ENCODE measurements around the gene FAM120A.

DNA sequence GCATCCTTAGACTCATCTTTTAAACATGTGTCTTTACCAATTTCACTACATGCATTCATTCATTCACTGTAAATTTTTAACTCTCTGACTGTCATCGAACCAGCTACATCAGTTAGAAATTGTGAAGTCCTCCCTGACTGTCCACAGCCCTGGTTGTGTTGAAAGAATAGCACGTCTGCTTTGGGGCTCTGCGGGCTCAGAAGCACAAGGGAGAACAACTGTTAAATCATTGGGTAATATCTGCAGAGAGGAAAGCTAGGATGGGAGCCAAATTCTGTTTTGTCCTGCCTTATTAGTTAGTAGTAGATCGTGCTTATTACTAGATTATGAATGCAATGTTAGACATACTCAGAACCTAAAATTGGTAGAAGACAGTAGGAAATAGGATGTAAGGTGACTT, 28.2 kb downstream of the FAM120A start:
- TF ChIP-seq, protein P1, sequence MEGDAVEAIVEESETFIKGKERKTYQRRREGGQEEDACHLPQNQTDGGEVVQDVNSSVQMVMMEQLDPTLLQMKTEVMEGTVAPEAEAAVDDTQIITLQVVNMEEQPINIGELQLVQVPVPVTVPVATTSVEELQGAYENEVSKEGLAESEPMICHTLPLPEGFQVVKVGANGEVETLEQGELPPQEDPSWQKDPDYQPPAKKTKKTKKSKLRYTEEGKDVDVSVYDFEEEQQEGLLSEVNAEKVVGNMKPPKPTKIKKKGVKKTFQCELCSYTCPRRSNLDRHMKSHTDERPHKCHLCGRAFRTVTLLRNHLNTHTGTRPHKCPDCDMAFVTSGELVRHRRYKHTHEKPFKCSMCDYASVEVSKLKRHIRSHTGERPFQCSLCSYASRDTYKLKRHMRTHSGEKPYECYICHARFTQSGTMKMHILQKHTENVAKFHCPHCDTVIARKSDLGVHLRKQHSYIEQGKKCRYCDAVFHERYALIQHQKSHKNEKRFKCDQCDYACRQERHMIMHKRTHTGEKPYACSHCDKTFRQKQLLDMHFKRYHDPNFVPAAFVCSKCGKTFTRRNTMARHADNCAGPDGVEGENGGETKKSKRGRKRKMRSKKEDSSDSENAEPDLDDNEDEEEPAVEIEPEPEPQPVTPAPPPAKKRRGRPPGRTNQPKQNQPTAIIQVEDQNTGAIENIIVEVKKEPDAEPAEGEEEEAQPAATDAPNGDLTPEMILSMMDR (IDR thresholded peaks at IDR 0.05): no peak
- TF ChIP-seq POLR2A (IDR thresholded peaks at IDR 0.05): no peak

Measured in prostate gland (tissue), 2 donors.